HG03460 (cell line): ENCODE measurements around the gene DNAH3.
A peak's percentile ranks its signal among the peaks of the same experiment; 100 is the strongest.

Experiments
- ATAC-seq: cut with Tn5 transposase; IDR thresholded peaks from one replicate; pipeline ENCODE4 v1.9.1; 2021; ENCODE audit not compliant: unreplicated experiment

DNAH3 gene

DNA sequence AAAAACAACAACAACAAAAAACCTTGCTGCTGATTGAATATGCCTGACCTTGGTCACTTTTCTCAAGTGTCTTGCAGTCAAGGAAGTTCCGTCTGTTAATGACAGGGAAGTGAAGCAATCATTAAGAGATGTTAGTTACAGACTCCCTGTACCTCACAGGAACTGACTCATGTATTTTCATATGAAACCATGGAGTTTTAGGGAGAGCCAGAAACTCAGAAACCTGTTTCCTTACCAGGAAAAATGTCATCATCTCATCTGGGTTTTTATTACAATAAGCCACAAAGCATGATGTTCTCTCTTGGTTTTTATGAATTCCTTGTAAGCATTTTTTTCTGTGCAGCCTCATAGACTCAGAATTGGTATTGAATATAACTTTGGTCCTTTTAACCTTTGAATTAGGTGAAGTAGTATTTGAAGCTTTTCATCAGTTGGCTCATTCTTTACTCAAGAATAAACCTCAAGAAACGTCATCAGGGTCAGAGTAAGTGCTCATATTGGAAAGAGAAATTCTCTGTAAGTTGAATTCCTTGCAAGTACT is 239.8 kb downstream of the DNAH3 start:
- no peak for ATAC-seq

DNA sequence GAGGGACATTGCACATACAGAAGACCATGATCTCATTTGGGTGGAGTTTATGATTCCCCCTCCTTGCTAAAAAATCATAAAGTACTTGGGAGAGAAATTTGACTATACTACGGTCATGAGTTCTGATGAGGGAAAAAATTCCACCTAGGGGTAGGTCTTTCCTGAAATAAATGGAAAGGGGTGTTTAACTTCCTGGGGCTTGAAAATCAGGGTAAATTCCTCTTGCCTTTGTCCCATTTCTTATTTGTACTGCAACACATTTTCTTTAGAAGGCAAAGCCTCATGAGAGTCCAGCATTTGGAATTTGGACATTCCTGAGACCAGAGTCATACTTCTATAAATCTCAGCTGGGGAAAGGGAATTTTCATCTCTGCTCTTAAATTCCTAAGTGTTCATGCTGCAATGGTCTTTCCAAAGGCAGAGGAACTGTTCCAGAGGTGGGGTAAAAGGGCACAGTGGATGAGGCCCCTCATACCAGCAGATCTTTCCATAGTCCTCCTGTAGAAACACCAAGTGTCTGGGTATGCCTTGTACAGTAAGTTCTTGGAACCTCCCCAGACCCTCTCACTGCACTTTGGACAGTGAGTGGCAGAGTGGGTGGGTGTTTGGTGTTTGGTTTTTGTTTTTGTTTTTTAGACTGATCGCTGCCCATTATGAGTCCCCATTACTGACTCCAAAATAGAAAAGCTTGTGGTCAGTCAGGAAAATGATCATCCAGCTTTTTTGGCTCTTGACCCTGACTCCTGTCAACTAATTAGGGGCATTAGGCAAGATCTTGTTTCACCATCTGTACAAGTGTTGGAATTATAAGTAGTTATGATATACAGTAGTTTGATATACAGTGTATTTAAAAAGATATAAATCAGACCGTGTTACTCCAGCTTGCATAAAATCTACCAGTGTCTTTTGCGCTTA is 244.0 kb downstream of the DNAH3 start:
- no peak for ATAC-seq

DNA sequence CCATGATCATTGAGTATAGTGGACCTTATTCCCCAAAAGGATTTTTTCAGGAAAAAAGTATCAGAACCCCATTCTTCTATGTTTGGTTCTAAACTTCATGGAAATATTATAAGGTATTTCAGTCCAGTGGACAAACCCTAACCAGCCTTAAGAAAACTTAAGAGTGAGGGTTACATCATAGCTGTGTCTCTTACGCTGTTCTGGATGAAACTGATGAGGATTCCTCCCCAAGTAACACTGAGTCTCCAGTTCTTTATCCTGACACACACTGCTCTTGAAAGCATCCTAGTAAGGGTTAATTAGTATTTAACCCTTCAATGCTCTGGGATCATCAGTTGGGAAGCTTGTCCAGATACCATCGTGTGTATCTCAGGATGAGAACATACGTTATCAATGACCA is 245.1 kb downstream of the DNAH3 start:
- no peak for ATAC-seq

DNA sequence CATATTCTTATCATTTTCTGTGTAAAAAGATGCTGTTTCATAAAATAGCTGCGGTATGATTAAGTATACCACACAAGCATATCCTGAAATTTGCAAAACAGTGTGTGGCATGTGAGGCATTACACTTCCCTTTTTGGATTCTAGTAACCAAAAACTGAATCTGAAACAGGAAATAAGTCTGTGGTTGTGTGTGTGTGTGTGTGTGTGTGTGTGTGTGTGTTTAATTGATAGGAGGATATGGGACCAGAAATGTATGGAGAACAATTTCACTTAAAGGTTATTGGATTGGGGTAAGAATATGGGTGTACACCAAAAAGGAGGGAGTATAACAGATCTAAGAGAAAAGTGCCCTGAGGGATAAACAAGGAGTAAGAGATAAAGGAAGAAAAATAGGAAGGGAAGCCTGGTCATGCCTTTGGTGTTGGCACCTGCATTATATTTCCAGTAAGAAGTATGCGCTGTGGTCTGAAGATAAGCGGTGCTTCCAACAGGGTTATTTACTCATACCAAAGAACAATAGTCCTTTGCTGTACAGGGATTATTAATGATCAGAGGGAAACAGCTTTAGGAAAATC is 246.1 kb downstream of the DNAH3 start:
- no peak for ATAC-seq

DNA sequence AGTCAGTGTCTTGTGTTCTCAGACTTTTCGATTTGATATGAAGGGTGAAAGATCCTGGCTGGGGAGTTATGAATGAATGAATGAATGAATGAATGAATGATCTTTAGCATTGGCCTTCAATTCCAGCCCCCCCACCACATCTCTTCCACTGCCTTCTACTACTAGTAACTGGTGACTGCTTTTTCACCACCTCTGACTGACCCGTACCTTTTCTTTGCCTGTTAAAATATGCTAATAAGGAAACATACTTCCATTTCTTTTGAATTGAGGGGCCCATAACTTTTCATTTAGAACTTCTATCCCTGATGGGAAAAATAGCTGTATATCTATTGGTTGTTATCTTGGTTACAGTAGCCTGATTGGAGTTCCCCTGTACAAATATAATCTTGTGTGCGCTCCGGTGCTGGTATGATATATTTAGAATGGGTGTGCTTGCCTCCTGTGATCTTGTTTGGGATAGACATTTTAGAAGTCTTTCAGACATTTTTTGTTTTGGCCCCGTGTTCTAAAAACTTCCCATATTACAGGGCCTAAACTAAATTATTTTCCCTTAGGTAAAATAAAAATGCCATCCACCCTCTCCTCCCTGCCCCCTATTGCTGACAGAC is 246.6 kb downstream of the DNAH3 start:
- ATAC-seq = no peak

DNA sequence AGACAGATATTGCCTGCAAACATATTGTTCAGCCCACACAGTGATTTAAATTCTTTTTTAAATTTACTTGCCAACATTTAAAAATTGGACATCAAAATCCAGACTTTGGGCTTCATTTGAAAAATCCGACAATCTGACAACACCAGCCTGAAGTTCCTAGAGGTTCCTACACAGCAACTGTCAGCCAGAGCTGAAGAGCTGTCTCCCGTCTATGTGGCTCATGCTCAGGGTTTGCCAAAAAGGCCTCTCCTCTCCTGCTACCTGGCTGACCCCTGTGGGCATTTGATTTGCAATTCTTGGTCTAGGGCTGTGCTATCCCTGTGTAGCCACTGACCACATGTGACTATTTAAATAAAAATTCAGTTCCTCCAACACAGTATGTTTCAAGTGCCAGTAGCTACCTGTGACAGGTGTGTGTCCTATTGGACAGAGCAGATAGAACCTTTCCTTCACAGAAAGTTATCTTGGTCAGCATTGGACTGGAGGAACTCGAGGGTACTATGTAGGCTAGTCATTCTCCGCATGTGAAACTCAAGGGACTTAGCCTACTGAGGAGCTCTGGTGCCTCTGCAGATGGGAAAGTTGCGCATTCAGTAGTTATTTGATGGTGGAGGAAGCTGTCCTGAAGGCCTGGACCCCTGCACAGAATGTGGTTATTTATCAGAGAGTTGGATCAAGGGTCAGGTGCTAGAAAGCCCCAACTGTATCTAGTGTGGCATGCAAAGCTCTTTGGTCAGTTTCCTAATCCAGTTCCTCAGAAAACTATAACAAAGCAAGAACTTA is 247.3 kb downstream of the DNAH3 start:
- ATAC-seq = no peak

DNA sequence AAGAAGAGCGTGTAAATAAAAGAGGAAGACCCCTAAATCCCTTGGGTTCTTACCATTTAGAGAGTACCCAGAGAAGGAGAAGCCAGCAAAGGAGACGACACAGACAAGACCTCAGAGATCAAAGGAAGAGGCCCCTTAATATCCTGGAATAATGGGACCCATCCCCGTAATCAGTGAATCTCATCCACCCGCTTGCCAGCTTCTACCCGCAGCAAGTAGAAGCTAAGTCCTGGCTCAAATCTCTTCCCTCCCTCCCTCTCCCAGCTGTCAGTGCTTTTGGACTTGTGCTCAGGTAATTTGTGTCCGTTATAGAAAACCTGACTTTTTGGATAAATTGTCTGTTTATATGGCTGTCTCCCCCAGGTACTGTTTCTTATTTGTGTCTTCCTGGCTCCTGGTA is 248.2 kb downstream of the DNAH3 start:
- no peak for ATAC-seq

DNA sequence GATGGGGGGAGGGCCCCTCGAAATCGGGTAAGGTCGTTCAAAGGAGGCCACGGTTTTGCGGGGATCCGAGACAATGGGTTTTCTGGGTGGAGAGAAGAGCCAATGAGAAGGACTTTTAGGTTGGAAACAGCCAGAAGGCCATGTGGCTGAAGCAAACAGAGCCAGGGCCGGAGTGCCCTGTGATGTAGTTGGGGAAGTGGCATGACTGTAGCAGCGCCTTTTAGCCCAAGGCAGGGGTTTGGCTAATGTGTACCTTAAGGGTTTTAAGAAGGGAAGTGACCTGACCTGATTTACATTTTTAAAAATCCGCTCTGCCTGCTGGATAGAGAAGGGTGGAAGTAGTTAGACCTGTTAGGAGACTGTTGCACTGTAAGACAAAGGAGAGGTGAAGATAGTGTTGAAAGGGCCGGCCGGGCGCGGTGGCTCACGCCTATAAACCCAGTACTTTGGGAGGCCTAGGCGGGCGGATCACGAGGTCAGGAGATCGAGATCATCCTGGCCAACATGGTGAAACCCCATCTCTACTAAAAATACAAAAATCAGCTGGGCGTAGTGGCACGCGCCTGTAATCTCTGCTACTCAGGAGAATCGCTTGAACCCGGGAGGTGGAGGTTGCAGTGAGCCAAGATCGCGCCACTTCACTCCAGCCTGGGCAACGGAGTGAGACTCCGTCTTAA is 249.1 kb downstream of the DNAH3 start:
- ATAC-seq = no peak

DNA sequence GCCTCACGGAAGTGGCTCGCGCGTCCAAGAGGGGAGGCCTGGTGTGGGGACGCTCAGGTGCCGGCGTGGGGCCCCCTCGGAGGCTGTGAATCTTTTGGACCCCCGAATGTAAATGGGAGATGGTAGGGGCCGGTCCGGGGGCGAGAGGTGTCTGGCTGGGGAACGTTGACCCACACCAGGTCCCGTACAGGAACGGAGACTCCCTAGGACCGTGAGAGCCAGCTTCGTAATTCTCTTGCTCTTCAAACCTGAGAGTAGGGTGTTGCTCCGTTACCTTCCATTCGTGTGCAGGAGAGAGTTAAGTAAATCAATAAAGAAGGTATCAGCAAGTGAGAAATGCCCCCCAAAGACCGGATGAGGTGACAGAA is 249.6 kb downstream of the DNAH3 start:
- ATAC-seq = peak; percentile 1

DNA sequence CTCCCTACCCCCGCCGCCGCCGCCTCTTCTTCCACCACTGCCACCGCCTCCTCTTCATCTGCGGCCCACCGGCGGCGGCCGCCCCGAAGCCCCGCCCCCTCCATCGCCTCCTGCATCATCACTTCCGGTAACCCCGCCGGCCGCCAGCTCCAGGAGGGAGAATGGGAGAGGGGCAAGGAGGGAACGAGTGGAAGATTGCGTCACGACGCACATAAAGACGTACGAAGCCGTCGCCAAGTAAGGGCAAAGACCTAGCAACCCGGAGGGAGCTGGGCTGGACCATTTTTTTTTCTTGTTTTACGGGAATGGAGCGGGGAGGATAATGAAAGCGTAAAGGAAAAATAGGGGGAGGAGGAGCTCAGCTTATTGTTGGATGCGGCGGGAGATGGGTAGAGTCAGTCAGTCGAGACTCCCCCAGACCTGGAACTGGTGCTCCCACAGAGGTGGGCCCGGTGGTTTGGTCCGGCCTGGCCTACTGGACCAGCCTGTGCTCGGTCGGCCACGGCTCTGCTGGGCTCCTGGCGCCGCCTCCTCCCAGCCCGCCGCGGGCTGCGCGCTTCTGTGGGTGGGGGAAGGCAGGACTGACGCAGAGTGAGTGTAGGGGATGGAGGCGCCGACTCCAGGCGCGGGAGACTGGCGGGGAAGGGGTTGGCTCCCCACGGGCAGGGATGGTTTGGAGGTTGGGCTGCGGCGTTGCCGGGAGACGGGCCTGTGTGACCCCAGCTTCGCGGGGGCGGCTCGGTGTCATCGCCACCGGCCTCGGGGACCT is 250.2 kb downstream of the DNAH3 start, which contains the start of the genes DCUN1D3 and LYRM1:
DCUN1D3 (minus strand) TSS at position 60 of the 769 bp plus-strand sequence. CDS start 37,820 bp downstream, outside the sequence.
LYRM1 (plus strand) TSS at position 473 of the 769 bp plus-strand sequence. CDS start 14,785 bp downstream, outside the sequence.
- peak; percentile 60 for ATAC-seq

DNA sequence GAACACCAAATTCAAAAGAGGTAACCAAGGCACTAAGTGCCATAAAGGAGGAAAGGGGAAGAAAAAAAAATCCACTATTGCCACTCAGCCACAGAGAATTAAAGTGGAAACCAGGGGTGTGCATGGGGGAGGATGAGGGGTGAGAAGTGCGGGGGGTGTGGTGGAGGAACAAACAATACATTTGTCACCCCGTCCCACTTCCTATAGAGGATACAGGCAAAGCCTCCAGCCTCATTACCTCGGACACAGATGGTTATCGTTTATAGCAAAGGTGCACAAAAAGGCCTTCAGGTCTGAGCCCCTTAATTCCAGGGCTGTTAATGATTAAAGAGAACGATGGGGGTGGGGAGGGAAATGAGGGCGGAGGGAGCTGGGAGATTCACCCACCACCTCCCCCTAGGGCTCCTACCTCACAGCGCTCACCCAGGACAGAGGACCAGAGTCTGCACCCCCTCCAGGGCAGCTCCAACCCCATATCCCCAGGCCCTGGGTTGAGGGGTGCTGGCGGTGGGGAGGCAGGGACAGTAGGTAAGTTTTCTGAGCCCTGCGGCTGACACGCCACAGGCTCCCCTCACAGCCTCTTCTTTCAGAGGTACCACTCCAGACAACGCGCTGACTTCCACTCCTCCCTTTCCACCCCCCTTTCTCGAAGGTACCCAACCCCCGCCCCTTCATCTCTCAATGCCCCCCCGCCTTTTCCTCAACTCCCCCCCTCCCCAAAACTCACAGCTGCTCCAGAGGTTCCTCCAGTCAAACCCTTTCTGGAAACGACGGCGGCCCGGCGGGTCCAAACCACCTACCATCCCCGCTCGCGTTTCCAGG is 251.0 kb downstream of the DNAH3 start:
- no peak for ATAC-seq

DNA sequence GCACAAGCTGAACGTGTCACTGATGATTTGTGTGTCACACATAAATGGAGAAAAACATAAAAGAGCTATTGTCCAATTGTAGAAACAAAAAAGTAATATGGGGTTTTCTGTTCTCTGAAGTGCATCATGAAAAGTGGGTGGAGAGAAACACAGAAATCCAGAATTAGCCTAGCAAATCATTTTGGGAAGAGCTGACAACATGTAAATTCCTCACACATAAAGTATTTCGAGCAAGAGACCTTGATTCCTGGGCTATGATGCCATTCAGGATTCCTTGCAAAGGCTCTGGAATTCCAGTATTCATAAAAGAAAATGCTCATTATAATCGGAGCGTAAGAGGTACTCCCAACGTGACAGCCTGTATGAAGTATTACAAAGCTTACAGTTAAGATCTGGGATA is 251.6 kb downstream of the DNAH3 start:
- ATAC-seq = no peak

DNA sequence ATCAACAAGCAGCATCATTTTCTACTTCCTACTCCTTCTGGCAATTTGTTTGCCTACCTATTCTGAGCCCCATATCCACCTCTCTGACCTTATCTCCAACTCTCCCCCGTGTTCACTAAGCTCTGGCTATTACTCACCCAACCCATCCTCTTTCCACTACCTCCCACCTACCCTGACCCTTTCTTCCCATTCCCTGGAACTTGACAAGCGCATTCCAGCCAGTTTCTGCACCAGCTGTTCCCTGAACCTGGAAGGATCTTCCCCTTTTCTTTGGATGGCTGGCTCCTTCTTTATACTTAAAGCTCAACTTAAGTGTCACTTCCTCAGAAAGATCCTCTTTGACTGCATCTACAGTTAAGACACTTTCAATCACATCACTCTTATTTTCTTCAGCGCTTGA is 252.7 kb downstream of the DNAH3 start:
- no peak for ATAC-seq

DNA sequence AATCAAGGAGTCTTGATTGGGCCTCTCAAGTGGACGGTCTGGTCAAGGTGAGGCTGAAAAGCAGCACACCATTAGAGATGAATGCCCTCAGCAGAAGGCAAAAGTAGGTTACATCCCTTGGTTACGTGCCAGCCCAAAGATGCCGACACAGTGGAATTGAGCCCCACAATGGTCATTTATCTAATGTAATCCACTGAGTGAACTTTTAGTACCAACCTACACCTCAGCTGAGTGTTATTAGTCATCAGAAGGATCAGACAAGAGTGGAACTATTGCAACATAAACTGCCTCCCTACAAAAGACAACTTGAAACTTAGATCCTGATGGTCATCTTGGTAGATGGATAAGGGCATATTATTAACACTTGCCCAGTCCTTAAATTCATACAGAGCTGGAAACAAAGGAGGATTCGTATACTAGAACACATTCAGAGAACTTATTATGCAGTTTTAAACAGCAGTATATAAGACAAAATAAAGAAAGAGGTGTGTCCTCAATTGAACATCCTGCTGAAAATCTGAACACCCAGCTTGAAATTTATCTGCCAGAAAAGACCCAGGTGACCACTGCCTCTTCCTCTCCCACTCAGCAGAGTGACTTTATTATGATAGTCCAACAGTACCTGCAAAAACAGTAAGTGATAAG is 253.3 kb downstream of the DNAH3 start:
- ATAC-seq = no peak

DNA sequence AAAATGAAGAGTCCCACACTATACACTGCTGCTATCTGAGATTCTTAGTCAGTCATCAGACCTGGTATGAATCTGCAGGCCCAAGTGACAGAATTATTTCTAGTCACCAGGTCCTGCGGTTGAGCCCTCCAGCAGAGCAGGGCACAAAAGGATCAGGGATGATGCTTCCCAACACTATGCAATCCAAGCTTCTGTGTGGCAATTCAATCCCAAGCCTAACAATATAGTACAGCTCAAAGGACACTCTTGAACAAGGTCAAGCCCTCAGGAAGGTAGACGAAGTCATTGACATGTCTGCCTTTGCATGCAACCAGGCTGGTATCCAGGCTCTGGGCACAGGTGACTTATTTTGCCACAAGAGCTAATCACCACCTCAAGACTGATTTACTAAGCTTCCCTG is 256.3 kb downstream of the DNAH3 start:
- no peak for ATAC-seq

DNA sequence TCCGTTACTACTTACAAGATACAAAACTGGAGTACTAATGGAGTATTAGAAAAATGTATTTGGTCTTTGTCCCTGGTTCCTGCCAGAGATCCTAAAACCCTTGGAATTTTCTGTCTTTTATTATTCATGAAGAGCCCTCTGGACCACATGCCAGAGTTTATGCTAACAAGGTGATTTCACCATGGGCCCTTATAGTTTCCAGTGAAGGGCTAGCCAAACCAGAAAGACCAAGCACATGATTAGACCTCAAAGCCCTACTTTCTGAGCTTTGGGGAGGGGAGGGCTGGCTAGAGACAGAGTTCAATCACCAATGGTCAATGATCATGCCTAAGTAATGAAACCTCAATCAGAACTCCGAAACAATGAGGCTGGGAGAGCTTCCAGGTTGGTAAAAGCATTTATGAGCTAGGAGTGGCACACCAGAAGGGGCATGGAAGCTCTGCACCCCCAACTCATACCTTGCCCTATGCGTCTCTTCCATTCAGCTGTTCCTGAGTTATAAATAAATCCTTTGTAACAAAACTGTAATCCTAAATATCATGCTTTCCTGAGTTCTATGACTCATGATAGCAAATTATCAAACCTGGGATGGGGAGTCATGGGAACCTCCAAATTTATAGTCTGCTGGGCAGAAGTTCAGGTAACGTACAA is 260.9 kb downstream of the DNAH3 start:
- no peak for ATAC-seq

DNA sequence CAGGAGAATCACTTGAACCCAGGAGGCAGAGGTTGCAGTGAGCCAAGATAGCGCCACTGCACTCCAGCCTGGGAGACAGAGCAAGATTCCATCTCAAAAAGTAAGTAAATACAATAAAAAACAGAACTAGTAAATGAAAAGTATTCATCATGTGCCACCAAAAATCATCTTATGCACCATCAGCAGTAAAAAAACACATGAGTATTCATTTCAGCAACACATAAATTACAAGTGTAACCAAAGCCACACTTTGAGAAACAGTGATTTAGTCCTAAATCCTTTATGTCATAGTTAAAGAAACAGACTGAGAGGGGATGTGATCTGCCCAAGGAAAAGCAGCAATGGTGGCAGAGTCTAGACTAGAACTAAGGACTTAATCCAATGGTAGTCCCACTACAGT is 263.4 kb downstream of the DNAH3 start:
- no peak for ATAC-seq

DNA sequence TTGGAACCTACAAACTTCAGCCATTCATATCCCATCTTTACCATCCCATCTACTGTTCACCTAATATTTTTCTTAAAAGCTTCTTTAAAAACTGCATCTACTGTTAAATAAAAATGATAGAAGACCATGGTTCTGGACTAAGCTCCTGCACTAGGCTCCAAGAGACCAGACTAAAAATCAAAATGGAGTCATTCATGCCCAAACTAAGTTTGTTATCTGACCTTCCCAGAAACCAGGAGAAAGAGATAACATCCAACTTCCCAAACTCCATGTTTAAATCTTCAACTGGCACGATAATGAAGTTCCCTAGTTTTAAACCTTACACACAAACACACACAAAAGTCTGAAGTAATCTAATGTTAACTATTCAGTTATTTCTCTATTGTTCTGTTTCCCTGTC is 264.3 kb downstream of the DNAH3 start:
- ATAC-seq = no peak
